HG03064 (cell line): ENCODE data around the gene RASSF6.
"Not testable (repeated sequence)": the region's sequence is repeated elsewhere in the genome, so short reads cannot be mapped to it uniquely, and the experiment has no call there.

Experiments used
- ATAC-seq: cut with Tn5 transposase; IDR thresholded peaks from one replicate; pipeline ENCODE4 v1.9.1; 2021; ENCODE audit warnings: low read depth; ENCODE audit not compliant: unreplicated experiment

Gene RASSF6

DNA sequence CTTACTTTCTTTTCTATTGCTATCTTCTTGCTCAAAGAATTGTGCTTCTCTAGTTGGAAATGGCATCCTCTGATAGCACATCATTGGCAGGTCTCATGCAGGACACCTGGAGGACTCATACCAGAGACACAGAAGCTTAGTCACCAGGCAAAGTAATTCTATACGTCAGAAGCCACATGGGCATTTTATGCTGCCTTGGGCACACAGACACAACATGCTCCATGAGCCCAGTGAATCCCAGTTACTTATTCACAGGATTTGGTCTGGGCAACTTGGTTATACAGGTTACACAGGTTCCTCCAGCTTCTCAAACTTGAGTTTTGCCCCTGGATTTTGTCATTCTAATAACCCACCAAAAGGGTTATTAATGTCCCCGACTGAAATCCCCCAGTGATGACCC lies 7.1 kb downstream of the RASSF6 start:
- ATAC-seq, result no peak

DNA sequence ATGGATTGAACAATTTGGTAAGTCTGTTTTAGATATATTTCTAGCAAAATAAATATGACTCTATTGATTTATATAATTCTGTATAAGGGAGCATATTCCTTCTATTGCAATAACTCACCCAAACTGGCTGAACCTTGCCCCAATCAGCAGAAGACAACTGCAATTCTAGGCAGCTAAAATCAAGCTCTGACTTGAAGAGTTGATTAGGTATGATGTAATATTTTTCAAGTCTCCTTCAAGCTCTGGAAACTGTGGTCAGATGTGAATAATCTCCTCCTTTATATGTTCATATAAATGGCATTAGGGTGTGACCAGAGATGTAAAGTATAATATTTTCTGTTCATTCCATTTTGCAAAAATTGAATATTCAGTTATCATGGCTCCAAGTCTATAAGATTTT lies 8.2 kb downstream of the RASSF6 start:
- no peak for ATAC-seq

DNA sequence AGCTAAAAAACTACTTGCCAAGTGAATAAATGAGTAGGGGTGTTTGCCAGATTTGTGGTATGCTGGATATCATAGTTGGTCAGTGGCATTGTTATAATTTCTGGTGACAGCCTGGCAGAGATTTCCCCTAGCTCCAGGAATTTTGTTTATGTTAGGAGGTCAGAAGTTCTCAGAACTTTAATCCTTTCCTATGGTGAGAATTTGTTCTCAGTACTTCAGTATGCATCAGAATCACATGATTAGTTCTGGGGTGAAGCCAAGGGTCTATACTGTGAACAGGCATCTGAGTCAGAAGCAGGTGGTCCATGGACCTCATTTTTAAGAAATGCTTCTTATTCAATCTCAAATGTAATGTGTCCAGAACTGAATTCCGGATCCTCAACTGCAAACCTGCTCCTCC lies 10.5 kb downstream of the RASSF6 start:
- ATAC-seq, result no peak

DNA sequence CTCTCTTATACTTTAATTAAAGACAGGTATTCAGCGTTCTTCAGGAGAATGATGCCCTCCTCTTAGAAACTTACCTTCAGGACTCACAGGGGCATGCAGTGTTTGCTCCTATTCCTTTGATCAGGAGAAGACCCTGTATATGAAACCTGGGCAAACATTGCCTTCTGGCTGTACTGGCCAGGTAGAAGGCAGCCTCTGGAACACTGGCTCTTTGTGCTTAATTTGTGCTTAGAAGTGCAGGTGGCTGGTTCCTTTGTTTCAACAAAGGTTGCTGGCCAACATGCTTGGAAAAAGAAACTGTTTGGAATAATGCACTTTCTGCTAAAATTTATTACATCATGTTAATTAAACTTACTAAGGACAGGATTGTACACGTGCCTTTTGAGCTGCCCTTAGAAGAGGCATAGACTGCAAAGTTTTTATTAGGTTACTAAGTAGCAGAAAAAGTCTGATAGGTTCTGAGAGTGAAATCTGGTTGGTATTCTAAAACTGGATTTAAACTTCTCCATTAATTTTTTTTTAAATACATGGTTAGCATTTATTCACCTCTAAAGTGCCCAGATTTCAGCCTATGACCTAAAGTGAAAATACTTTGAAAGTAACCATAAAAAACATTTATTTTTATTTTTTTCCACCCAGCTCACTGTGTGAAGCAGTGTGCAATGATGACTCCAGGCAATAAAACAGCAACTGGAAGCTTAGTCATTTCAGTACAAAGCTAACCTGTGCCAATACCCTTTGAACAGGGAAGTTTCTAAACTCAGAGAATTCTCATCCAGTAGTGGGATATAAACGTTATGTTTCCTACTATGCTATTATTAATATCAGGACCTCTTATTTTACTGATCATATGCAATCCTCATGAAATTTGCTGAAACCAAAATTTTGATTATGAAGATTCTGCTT lies 11.3 kb downstream of the RASSF6 start:
- ATAC-seq, result no peak

DNA sequence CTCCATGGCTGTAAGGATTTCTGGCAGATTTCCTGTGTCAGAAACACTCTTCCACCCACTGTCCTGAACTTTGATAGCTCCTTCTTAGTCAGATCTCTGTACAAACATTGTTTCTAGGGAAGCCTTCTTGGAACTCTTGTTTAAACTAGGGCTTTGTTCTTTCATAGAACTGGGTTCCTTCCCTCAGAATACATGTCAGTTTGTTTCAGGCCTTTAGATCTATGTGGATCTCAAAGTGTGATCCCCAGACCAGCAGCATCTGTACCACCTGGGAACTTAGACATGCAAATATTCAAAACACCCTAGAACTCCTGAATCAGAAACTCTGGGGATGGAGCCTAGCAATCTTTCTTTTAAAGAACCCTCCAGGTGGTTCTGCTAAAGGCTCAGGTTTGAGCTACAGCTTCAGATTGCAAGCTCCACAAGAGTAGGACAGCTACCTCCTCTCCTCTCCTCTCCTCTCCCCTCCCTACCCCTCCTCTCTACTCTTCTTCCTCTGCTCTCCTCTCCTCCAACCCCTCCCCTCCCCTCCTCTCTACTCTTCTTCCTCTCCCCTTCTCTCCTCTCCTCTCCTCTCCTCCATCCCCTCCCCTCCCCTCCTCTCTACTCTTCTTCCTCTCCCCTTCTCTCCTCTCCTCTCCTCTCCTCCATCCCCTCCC lies 12.7 kb downstream of the RASSF6 start:
- no peak for ATAC-seq

DNA sequence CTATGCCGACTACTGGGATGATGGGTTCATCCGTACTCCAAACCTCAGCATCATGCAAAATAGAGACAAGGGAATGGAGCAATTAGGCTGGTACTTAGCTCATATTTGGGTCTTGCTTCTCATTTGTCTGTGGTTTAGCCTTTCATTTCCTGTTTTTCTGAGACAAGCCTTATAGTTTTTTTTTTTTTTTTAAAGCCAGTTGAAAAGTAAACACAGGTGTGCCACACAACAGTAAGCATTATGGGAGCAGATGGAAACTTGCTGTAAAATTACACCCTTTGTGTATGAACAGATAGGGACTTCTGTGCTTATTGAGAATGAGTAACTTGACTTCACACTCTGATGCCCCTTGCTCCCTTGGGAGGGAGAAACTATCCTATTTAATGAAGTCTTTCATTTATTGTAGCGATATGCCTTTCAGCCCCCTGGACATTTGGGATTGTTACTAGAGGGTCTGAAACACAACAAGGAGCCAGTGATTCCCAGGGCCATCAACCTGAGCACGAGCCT lies 13.7 kb downstream of the RASSF6 start:
- peak; percentile 69 for ATAC-seq

DNA sequence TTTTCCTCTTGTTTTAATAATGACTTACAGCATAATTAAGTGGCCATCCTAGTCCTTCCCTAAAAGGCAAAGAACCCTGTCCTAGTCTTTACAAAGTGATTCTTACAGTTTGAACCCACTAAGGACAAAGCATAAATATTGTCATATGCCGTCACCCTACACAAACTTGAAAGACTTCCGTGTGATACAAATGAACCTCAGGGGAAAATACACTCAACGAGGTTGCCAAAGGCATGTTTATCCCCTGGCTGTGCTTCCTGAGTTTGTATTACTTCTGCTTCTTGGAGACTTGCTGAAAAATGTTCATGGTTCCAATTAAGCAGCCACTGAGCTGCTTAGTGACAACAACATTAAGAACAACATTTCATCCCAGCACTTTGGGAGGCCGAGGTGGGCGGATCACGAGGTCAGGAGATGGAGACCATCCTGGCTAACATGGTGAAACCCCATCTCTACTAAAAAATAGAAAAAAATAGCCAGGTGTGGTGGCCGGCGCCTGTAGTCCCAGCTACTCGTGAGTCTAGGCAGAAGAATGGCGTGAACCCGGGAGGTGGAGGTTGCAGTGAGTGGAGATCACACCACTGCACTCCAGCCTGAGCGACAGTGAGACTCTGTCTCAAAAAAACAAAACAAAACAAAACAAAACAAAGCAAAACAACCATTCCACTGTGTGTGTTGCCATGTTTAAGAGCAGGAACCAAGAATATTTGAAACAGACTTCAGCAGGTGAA lies 16.2 kb downstream of the RASSF6 start:
- no peak for ATAC-seq

DNA sequence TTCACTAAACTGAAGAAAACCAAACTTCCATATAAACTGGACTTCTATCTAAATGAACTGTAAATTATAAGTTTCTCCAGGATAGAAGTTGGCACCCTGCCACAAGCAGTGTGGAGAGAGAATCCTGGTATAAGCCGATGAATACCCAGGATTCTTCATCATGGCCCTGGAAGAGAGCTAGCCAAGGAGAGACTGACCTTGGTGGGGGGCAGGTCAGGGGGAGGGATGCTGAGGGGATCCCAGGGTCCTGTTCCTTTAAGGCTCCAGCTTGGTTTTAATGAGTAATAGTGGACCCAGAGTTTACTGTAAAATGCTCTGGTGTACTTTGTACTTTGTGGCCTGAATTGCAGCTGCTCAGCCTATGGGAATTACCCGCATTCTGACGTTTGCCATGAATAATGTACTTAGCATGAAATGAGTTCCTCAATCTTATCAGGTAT lies 16.9 kb downstream of the RASSF6 start:
- ATAC-seq, result peak; percentile 42

DNA sequence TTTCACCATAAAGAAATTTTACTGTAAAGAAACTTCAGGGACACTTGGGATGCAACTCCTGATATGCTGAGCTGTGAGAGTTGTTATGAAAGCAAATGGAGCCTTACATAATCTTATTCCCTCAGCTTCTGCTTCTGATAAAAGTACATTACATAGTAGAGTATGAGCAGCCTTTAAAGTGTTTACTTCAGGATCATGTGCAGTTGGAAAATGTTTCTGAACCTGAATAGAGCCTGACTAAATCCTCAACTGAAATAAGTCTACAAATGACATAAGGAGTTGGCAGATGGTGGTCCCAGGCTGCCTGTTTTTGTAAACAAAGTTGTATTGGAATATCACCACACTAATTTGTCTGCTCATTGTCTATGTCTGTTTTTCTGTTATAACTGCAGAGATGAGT lies 19.3 kb downstream of the RASSF6 start:
- ATAC-seq, result no peak

DNA sequence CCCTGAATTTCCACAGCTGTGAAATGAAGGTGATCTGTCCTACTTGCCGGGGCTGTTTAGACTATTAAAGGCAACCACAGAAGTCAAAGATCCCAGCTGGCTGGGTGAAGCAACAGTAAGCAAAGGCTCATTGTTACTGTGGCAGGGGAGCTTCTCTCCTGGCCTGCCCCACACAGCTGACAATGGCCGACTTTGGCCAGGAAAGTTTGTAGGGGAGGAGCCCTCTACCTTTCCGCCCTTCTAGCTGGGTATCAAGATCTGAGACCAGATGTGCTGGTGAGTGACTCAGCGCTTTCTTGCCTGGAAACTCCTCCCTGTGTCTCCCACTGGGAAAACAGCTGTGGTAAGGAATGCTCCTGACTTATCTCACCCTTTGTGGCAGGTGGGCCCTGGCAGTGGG lies 21.1 kb downstream of the RASSF6 start:
- no peak for ATAC-seq

DNA sequence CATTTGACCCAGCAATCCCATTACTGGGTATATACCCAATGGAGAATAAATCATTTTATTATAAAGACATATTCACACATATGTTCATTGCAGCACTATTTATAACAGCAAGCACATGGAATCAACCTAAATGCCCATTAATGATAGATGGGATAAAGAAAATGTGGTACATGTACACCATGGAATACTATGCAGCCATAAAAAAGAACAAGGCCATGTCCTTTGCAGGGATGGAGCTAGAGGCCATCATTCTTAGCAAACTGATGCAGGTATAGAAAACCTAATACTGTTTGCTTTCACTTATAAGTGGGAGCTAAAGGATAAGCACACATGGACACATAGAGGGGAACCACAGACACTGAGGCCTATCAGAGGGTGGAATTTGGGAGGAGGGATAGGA lies 22.6 kb downstream of the RASSF6 start:
- no peak for ATAC-seq

DNA sequence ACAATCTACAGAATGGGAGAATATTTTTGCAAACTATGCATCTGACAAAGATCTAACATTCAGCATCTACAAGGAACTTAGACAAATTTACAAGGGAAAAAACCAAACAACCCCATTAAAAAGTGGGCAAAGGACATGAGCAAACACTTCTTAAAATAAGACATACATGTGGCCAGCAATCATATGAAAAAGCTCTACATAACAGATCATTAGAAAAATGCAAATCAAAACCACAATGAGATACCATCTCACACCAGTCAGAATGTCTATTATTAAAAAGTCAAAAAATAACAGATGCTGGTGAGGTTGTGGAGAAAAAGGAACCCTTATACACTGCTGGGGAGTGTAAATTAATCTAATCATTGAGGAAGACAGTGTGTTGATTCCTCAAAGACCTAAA lies 23.1 kb downstream of the RASSF6 start:
- ATAC-seq, result not testable (repeated sequence)

DNA sequence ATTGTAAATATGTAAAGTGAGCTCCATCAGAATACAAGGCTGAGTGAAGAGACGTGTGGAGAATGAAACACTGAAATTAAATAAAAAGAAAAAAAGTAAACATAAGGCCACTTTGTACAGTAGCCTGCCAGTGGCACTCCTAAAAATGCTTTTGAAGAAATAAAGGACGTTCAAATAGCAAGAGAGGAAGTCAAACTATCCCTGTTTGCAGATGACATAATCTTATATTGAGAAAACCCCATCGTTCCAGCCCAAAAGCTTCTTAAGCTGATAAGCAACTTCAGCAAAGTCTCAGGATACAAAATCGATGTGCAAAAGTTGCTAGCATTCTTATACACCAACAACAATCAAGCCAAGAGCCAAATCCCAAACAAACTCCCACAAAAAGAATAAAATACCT lies 24.2 kb downstream of the RASSF6 start:
- no peak for ATAC-seq

DNA sequence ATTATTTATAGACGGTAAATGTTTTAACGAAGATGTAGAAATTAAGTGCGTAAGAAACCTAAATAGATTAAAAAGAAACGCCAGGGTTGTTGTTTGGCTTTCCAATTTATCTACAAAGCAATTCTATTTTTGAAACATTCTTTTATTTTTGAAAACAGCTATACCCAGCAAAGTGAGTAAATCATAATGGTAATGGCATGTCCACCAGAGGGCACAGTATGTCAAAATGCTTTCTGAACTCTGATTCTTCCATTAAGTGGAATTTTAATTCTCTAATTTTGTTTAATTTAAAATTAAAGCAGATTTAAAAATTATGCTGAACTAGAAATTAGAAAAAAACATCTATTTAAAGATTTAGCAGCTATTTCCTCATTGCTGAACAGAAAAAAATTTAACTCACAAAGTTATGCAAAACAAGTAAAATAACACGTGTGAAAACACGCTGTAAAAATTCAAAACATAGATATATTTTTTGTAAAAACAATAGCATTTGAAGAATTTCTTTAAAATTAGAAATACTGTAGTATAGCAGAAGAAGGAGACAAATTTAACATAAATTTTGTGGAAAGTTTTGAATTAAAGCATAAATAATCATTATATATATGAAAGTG lies 26.5 kb downstream of the RASSF6 start:
- ATAC-seq, result no peak

DNA sequence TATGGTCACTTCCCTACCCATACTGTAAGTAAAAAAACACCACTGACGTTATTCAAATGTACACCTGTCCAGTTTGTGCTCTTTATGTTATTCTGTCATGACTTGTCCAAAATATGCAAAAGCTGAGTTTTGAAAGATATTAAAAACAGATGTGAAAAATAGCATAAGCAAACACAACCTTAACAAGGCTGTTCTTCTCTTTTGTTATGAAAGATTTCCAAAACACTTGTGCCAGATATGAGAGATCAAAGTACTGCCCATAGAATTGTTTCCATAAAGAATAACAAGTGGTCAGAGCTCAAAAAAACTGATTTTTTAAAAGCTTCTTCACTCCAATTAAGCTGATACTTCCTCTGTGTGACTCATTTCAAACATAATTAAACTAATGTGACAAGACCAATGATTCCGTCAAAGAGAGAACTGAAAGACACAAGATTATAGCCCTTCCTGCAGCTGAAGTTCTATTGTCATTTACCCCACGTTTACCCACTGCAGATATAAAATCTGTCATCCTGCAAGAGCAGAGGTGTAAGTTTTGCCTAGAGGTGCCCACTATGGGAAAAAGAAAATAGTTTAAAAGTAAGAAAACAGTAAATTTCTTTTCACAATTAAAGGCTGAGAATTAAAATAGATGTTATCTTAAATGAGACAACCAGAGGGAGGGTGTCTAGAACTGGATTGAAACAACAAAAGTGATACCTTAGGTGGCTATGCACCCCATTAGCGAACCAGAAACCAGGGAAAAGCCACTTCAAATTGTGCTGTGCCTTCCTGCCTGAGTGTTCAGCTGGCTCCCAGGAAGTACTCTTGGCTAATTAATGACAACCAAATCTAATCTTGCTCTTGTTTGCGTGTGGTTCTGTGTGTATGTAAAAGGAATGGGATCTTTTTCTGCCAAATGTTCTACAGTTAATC lies 30.1 kb downstream of the RASSF6 start:
- peak; percentile 96 for ATAC-seq

DNA sequence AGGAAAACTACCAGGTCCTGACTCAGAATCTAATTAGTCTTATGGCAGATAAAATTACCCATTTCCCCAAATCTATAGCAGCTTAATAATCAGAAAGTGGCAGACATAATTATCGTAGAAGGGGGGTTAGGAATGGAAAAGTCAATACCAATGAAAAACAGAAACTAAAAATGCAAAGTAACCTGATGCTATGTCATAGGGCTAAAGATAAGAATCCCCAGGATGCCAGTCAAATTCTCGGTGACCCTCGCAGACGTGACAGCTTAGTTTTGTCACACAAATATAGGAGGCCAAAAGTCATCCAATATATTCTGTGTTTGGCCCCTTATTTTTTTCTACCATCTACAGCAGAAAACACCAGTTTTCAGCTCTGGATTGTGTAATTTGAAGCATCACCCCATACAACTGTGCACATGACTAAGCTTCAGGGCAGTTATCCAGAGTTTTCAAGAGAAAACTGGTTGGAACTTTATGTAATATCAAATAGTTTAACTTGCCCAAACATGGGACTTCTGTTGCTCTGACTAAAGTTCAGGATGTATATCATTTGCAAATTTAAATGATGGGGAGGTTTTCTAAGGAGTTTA lies 30.9 kb downstream of the RASSF6 start:
- peak; percentile 16 for ATAC-seq

DNA sequence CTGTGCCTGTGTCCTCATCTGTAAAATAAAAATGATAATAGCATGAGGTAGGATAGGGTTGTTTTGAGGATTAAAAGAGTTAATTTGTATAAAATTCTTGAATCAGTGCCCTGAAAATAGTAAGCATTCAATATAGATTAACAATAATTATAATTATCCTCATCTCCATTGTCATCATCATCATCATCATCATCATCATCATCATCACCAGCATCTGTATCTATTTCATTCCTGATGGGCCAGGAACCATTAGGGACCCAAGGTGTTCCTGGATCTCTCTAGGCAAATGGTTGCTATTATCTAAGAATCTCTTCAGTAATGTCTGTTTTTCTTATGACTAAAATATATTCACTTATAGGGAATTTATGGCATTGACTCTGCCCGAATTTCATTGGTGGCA lies 31.6 kb downstream of the RASSF6 start:
- no peak for ATAC-seq

DNA sequence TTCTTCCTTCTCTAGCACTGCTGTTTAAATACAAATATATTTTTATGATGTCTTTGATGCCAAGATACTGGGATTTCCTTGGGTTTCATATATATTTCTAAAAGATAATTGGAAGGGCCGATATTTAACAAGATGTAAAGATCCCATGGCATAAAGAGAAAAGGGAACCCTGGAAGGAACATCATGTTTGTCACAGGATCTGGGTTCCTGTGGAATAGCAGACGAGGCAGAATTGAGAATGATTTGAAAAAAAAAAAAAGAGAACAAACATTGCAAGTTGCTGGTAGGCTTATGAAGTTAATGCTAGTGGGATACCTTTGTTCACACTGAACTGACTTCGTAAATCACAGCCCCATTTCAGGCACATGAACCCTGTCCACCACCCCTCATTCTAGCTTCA lies 33.6 kb downstream of the RASSF6 start:
- no peak for ATAC-seq

DNA sequence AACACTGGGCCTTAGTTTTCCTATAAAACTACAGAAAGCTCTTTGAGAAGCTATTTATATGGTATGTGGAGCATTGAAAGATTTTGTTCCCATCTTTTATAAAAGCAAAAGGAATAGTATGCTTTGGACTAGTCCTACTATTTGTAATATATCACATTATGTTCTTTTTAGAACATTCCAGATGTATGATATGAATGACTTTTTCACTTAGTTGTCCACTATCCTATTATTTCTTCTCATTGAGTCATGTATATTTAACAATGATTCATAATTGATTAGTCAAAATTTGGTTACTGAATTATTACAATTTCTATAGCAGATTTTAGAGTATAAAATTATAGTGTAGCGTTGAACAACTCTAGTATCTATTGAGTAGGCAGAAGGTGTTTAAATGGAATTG lies 34.2 kb downstream of the RASSF6 start:
- no peak for ATAC-seq
